HL-60 (cell line): ENCODE data around the gene KCNJ16.

Experiments
- DNase-seq, 2 experiments: peaks; one replicate each; pipeline ENCODE4 v3.0.0-alpha.2; 2010 to 2020; ENCODE audit warnings: low read depth in 1 of 2, low spot score in 1 of 2
- H3K27ac ChIP-seq: fragments of 250-450 bp; sonication (Bioruptor Pico); replicated peaks from 2 replicates; pipeline ENCODE4 v1.5.1; 2020; ENCODE audit warnings: mild to moderate bottlenecking, moderate library complexity
- H3K27me3 ChIP-seq: fragments of 250-450 bp; sonication (Bioruptor Pico); 2 replicates; pipeline ENCODE4 v1.5.1; 2021; ENCODE audit warnings: mild to moderate bottlenecking, moderate library complexity; ENCODE audit not compliant: insufficient read depth, poor library complexity, severe bottlenecking
- H3K4me3 ChIP-seq: replicated peaks from 2 replicates; pipeline ENCODE4 v1.5.1; 2011; ENCODE audit warnings: mild to moderate bottlenecking, control low read depth, low read length; ENCODE audit not compliant: insufficient read depth
- GABPA ChIP-seq: IDR thresholded peaks from 2 replicates; pipeline ENCODE4 v1.6.1; 2012; ENCODE audit warnings: low read depth
- POLR2AphosphoS5 ChIP-seq: IDR thresholded peaks from 2 replicates; pipeline ENCODE4 v1.6.1; 2012; ENCODE audit warnings: low read depth
- SPI1 ChIP-seq: IDR thresholded peaks from 2 replicates; pipeline ENCODE4 v1.6.1; 2012; ENCODE audit warnings: low read depth, mild to moderate bottlenecking, borderline replicate concordance
- TF ChIP-seq, protein P1 (sequence below): IDR thresholded peaks from 2 replicates; pipeline ENCODE4 v1.6.1; 2012; ENCODE audit warnings: low read depth; ENCODE audit not compliant: insufficient replicate concordance
- TF ChIP-seq, protein P2 (sequence below): IDR thresholded peaks from one replicate; pipeline ENCODE4 v1.5.1; 2011; ENCODE audit warnings: low read length, control low read depth, inconsistent platforms; ENCODE audit not compliant: insufficient read depth

KCNJ16 gene

DNA sequence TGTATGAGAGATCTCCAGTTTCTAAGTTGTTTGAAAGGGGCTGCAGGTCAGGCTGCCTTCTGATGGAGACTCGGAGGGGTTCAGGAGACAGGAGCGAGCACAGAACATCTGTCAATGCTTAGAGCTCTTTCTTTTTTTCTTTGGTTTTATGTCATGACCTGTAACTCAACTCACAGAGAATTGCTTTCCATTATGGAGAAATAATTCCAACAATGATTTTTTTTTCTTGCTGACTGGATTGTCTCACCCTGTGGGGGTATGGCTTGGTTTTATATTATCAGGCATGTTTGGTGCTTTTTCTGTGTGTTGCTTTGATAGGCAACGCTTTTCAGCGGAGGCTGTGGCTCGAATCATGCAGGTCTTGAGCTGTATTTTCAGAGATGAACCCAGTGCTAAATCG lies 83.6 kb downstream of the KCNJ16 start:
- TF ChIP-seq SPI1 = no peak
- TF ChIP-seq, protein P1, sequence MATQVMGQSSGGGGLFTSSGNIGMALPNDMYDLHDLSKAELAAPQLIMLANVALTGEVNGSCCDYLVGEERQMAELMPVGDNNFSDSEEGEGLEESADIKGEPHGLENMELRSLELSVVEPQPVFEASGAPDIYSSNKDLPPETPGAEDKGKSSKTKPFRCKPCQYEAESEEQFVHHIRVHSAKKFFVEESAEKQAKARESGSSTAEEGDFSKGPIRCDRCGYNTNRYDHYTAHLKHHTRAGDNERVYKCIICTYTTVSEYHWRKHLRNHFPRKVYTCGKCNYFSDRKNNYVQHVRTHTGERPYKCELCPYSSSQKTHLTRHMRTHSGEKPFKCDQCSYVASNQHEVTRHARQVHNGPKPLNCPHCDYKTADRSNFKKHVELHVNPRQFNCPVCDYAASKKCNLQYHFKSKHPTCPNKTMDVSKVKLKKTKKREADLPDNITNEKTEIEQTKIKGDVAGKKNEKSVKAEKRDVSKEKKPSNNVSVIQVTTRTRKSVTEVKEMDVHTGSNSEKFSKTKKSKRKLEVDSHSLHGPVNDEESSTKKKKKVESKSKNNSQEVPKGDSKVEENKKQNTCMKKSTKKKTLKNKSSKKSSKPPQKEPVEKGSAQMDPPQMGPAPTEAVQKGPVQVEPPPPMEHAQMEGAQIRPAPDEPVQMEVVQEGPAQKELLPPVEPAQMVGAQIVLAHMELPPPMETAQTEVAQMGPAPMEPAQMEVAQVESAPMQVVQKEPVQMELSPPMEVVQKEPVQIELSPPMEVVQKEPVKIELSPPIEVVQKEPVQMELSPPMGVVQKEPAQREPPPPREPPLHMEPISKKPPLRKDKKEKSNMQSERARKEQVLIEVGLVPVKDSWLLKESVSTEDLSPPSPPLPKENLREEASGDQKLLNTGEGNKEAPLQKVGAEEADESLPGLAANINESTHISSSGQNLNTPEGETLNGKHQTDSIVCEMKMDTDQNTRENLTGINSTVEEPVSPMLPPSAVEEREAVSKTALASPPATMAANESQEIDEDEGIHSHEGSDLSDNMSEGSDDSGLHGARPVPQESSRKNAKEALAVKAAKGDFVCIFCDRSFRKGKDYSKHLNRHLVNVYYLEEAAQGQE = no peak
- TF ChIP-seq GABPA = no peak
- TF ChIP-seq, protein P2, sequence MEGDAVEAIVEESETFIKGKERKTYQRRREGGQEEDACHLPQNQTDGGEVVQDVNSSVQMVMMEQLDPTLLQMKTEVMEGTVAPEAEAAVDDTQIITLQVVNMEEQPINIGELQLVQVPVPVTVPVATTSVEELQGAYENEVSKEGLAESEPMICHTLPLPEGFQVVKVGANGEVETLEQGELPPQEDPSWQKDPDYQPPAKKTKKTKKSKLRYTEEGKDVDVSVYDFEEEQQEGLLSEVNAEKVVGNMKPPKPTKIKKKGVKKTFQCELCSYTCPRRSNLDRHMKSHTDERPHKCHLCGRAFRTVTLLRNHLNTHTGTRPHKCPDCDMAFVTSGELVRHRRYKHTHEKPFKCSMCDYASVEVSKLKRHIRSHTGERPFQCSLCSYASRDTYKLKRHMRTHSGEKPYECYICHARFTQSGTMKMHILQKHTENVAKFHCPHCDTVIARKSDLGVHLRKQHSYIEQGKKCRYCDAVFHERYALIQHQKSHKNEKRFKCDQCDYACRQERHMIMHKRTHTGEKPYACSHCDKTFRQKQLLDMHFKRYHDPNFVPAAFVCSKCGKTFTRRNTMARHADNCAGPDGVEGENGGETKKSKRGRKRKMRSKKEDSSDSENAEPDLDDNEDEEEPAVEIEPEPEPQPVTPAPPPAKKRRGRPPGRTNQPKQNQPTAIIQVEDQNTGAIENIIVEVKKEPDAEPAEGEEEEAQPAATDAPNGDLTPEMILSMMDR = no peak
- TF ChIP-seq POLR2AphosphoS5 = no peak
- H3K4me3 ChIP-seq = no peak overlapping the region
- no peaks in the 10 kb centered on the region for H3K27me3 ChIP-seq
- no peak for DNase-seq
- no peak overlapping the region for H3K27ac ChIP-seq

DNA sequence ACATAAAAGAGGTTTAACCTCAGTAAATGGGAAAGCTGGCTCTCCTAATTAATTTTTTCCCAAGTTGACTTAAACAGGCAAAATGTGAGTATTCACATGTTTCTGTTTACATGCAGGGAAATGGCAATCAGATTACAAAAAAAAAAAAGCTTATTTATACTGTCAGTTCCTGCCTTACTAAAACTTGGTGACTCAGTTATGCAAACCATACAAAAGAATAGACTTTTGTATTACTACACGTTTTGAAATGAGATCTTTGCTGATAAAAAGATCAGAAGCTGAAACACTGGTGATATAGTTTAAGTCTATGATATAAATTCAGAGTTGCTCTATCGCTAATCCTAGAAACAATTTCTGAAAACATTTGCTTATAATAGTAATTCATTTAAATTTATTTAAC lies 85.0 kb downstream of the KCNJ16 start:
- TF ChIP-seq, protein P1 = no peak
- TF ChIP-seq GABPA (no peak), POLR2AphosphoS5 (no peak), SPI1 (no peak)
- TF ChIP-seq, protein P2 = no peak
- H3K27me3 ChIP-seq = no peaks in the 10 kb centered on the region
- H3K4me3 ChIP-seq = no peak overlapping the region
- DNase-seq = no peak
- no peak overlapping the region for H3K27ac ChIP-seq

DNA sequence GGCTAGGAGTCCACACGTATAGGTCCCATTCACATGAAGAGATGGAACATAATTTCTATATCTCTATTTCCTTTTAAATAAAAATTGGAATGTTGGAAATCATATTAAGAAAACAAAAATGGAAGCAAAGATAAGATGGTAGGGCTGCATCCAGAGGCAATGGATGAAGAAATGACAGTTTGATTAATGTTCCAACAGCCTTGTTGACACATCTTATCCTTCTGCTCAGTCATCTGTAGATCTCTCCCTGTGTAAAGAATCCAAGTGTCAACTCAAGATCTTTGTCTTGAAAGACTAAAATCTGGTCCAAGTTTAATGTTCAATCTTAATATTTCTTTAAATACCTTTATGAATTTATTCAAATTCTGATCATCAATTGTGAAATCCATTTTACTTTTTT lies 86.5 kb downstream of the KCNJ16 start:
- Histone ChIP-seq H3K27ac (no peak overlapping the region), H3K27me3 (no peaks in the 10 kb centered on the region), H3K4me3 (no peak overlapping the region)
- TF ChIP-seq, protein P1 = no peak
- TF ChIP-seq GABPA (no peak), SPI1 (no peak), POLR2AphosphoS5 (no peak)
- TF ChIP-seq, protein P2 = no peak
- no peak for DNase-seq
